HepG2 (cell line): ENCODE results near the gene WBP1. TPM values are rescaled to one million over a fixed set of nuclear protein-coding genes. Genes with fewer than 3 reads are reported as not detected.
A peak's percentile ranks its signal among the peaks of the same experiment; 100 is the strongest.

Experiments
- AKNA ChIP-seq: sonication (generic); formaldehyde crosslinking; IDR thresholded peaks from 2 replicates; pipeline ENCODE4 v1.4.0; 2020; ENCODE audit warnings: missing genetic modification reagents, borderline replicate concordance
- GTF3A ChIP-seq: sonication (generic); formaldehyde crosslinking; conservative IDR thresholded peaks from 2 replicates; pipeline ENCODE4 v1.4.0; 2020; ENCODE audit warnings: mild to moderate bottlenecking, missing genetic modification reagents
- HOXA7 ChIP-seq: sonication (generic); formaldehyde crosslinking; IDR thresholded peaks from 2 replicates; pipeline ENCODE4 v1.8.1; 2022; ENCODE audit warnings: mild to moderate bottlenecking, missing genetic modification reagents, moderate library complexity
- HOXD1 ChIP-seq: sonication (generic); formaldehyde crosslinking; IDR thresholded peaks from 2 replicates; pipeline ENCODE4 v1.5.0; 2020; ENCODE audit warnings: missing genetic modification reagents
- IKZF1 ChIP-seq: fragments of 450-650 bp; IDR thresholded peaks from 2 replicates; pipeline ENCODE4 v1.7.1; 2016
- RXRA ChIP-seq: sonication (generic); formaldehyde crosslinking; IDR thresholded peaks from 2 replicates; pipeline ENCODE4 v1.5.1; 2020; ENCODE audit warnings: missing genetic modification reagents
- ZBTB10 ChIP-seq: sonication (generic); formaldehyde crosslinking; IDR thresholded peaks from 2 replicates; pipeline ENCODE4 v1.4.0; 2020; ENCODE audit warnings: missing genetic modification reagents, borderline replicate concordance
- ZBTB7B ChIP-seq: sonication (generic); formaldehyde crosslinking; IDR thresholded peaks from 2 replicates; pipeline ENCODE4 v1.4.0; 2020; ENCODE audit warnings: missing genetic modification reagents
- ZNF142 ChIP-seq: sonication (generic); formaldehyde crosslinking; IDR thresholded peaks from 2 replicates; pipeline ENCODE4 v1.4.0; 2020; ENCODE audit warnings: missing genetic modification reagents
- ZNF143 ChIP-seq: sonication (generic); formaldehyde crosslinking; IDR thresholded peaks from 2 replicates; pipeline ENCODE4 v1.4.0; 2020; ENCODE audit warnings: missing genetic modification reagents
- ZNF800 ChIP-seq: sonication (generic); formaldehyde crosslinking; IDR thresholded peaks from 2 replicates; pipeline ENCODE4 v1.4.0; 2020; ENCODE audit warnings: missing genetic modification reagents
- polyA plus RNA-seq, 8 experiments: library from polyadenylated mRNA; depleted of rRNA in 3 of 8; stranded (reverse) in 7 of 8; unstranded in 1 of 8; fragments of >200 nt; fragmentation: Illumina TruSeq in 4 of 8; extraction: Trizol in 4 of 8; gene quantifications; 2 replicates each; pipeline versions ENCODE4 v1.2.1 to v1.2.3, GENCODE V29; 2011 to 2016; ENCODE audit warnings: low read depth in 4 of 8, missing spikeins in 1 of 8, mixed read lengths in 1 of 8; ENCODE audit not compliant: insufficient read depth in 1 of 8
- total RNA-seq, 5 experiments: library from RNA; depleted of rRNA; stranded (reverse); fragments of >200 nt; fragmentation: Illumina TruSeq; extraction: Trizol; gene quantifications; 2 replicates each; pipeline ENCODE4 v1.2.3, GENCODE V29; 2016; ENCODE audit warnings: low read depth in 1 of 5
- TF ChIP-seq, protein P1 (sequence below): sonication (generic); formaldehyde crosslinking; IDR thresholded peaks from 2 replicates; pipeline ENCODE4 v1.4.0; 2020; ENCODE audit warnings: missing genetic modification reagents
- TF ChIP-seq, protein P2 (sequence below): sonication (generic); formaldehyde crosslinking; IDR thresholded peaks from 2 replicates; pipeline ENCODE4 v1.4.0; 2020; ENCODE audit warnings: missing genetic modification reagents

WBP1 gene
- total and polyA plus RNA-seq, 2 of the 13 experiments (the other 11 are each of a cell fraction or from before 2014, with no cell fraction given), result 38.8 to 85.7 TPM

- TF ChIP-seq, protein P1, sequence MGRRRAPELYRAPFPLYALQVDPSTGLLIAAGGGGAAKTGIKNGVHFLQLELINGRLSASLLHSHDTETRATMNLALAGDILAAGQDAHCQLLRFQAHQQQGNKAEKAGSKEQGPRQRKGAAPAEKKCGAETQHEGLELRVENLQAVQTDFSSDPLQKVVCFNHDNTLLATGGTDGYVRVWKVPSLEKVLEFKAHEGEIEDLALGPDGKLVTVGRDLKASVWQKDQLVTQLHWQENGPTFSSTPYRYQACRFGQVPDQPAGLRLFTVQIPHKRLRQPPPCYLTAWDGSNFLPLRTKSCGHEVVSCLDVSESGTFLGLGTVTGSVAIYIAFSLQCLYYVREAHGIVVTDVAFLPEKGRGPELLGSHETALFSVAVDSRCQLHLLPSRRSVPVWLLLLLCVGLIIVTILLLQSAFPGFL (CRISPR knock-in tag), result no peak
- TF ChIP-seq GTF3A (no peak), RXRA (CRISPR knock-in tag) (peak; percentile 59; the same call in 1 of the 2 replicates), ZBTB10 (no peak), ZNF143 (CRISPR knock-in tag) (no peak), ZBTB7B (CRISPR knock-in tag) (no peak), ZNF142 (CRISPR knock-in tag) (no peak; the same call in 1 of the 2 replicates), AKNA (no peak), IKZF1 (no peak), HOXD1 (CRISPR knock-in tag) (no peak), HOXA7 (no peak), ZNF800 (CRISPR knock-in tag) (no peak)
- TF ChIP-seq, protein P2, sequence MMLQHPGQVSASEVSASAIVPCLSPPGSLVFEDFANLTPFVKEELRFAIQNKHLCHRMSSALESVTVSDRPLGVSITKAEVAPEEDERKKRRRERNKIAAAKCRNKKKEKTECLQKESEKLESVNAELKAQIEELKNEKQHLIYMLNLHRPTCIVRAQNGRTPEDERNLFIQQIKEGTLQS (CRISPR knock-in tag), result no peak
Measured at GRCh38 chr2:74425523-74425922, 32.7 kb upstream of the WBP1 start (continued).
